NCI-H146 (cell line): ENCODE measurements around the gene RIN3.

Experiments used
- DNase-seq: peaks from one replicate; lab custom pipeline; 2025; lab: John Stamatoyannopoulos, UW

Gene RIN3

DNA sequence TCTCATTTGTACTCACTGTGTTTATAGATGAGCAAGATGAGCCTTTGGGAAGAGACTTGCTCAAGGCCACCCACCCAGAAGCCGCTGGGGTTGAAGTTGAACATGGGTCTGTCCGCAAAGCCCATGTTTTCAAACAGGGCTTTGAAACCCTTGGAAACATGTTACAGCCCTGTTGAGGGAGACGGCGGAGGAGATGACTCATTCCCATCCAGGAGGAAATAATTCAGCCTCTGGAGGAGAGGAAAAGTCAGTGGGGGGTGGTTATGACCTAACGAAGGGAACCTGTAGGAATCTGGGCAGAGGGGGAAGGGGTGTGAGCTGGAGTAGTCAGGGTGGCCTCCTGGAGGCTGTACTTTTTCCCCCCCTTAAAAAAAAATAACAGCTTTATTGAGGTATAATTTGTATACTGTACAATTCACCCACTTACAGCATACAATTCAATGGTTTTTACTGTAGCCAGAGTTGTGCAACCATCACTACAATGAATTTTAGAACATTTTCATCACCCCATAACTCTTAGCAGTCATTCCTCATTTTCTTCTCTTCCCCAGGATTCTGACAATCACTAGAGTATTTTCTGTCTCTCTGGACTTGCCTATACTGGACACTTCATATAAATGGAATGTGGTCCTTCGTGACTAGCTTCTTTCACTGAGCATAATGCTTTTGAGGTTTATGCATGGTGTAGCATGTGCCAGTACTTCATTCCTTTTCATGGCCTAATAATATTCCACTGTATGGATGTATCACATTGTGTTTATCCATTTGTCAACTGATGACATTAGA lies 1.9 kb upstream of the RIN3 start:
- no peak for DNase-seq

DNA sequence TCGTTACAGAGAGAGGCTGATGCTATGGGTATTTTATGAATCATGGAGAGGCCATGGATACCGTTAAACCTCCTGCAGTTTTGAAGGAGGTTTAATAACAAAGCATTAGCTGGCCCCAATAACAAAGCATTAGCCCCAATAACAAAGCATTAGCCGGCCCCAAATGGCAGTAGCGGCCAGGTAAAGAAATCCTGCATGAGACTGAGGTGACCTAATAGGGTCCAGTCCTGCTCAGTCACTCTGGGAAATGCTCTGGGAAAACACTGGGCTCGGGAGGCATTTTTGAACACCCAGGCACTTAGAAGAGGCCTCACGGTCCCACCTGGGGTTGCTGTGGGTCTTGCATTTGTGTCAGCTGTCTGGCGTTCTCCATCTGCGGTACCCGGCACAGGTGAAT lies 776 bp upstream of the RIN3 start:
- no peak for DNase-seq

GRCh38 chr14:92513966-92514843 lies 624 bp downstream of the RIN3 start:
- DNase-seq = no peak

GRCh38 chr14:92514844-92515514 lies 1.4 kb downstream of the RIN3 start:
- no peak for DNase-seq

DNA sequence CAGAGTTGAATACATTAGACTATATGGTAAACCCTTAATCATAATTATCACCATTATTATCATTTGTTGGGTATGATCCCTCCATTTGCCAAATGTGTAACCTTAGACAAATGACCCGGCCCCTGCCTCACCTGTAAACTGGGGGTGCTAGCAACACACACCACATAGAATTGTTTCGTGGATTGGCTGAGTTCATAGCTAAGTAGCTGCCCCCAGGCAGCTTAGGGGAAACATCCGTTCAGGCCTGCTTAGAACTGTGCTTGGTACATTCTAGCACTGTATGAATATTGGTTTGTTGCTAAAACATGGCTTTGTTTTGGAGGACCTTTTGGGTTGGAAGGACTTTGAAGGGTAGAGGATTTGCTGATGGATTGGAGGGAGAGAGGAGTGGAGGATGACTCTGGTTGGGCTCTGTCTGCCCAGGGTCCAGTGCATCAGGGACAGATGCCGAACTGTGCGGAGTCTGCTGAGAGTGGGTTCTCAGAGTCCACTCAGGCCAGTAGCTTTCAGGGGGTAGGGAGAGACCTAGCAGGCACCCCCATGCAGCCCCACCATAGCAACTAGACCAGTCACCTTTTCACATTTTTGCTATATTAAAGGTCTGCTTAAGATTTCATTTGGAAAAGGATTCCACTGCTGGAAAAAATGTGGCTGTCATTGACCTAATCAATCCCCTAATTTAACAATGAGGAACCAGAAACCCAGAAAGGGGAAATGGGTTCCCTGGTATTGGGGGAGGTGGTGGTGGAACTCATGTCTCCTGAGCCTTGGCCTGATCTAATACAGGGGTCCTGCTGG lies 2.2 kb downstream of the RIN3 start:
- no peak for DNase-seq

DNA sequence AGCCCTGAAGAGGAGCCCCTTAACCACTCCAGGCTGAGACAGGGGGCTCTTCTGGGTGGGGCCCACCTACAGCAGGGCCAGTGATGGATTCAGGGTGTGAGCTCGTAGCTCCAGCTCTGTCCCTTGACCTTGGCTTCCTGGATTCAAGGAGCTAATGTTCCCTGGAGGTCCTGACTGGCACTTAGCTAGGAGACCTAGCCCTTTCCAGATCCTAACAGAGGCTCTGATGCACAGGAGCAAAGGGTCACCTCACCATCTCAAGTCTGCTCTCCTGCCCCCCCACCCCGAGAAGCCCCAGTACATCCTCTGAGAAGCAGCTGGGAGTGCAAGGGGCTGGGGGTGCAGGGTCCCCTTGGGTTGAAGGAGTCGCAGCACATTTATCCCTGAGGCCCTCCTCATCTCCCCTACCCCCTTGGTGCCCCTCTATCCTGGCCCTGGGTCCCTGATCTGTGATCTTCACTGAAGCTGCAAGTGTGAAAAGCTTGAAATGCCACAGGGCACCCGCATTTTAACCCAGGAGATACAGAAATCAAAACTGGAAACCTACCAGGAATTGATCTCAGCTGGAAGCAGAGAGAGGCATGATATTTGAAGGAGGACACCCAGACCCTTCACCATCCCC lies 2.9 kb downstream of the RIN3 start:
- no peak for DNase-seq

DNA sequence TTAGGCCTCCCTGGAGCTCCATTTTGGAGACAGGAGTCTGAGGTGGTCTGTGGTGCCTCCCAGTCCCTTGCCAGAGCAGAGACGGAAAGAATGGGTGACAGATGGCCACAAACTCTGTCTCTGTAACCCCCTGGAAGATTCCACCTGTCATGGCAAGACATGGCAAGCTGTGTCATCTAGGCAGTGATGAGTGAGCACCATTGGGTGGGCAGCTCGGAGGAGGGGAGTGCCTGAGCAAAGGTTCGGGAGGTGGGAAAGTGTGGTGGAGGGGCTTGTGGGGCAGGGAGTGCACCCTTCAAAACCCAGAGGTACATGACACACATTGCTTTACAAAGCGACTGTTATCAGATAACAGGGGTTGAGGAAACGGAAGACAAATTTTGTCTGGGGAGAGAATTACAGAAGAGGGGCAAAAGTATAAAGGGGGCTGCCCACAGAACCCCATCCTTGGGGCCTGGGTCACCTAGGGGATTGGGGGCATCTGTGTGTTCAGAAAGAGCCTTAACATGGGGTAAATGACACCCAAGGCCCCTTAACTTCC lies 3.5 kb downstream of the RIN3 start:
- no peak for DNase-seq

DNA sequence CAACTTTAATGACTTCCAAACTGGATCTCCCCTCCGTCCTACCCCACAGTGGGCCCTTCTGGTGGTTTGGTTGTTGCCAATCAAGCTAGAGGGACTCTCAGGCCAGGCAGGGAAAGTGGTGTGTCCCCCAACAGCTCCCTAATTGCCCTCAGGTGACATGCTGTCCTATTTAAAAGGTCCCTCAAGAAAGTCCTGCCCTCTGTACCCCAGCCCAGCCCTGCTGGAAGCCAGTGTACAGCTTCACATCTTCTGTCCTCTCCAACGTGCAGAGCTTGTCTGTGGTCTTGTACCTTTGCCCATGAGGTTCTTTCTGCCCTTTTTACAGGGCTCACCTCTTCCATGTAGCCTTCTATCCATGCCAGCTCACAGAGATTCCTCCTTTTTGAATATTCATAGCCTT lies 4.2 kb downstream of the RIN3 start:
- DNase-seq = no peak

GRCh38 chr14:92519246-92520101 lies 5.9 kb downstream of the RIN3 start:
- no peak for DNase-seq

- no peak for DNase-seq
Observed at GRCh38 chr14:92520102-92521057, 6.8 kb downstream of the RIN3 start.

- DNase-seq = no peak
Observed at GRCh38 chr14:92521058-92521415, 7.5 kb downstream of the RIN3 start.

DNA sequence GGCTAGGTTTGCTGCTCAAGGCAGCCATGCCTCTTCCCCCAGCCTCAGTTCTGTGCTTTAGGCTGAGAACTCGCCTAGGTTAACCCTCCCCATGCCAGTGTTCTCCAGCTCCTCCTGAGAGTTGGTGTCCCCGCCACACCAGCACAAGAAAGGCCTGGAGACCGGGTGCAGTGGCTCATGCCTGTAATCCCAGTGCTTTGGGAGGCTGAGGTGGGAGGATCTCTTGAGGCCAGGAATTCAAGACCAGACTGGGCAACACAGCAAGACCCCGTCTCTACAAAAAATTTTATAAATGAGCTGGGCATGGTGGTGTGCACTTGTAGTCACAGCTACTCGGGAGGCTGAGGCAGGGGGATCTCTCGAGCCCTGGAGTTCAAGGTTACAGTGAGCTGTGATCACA lies 10.2 kb downstream of the RIN3 start:
- no peak for DNase-seq

DNA sequence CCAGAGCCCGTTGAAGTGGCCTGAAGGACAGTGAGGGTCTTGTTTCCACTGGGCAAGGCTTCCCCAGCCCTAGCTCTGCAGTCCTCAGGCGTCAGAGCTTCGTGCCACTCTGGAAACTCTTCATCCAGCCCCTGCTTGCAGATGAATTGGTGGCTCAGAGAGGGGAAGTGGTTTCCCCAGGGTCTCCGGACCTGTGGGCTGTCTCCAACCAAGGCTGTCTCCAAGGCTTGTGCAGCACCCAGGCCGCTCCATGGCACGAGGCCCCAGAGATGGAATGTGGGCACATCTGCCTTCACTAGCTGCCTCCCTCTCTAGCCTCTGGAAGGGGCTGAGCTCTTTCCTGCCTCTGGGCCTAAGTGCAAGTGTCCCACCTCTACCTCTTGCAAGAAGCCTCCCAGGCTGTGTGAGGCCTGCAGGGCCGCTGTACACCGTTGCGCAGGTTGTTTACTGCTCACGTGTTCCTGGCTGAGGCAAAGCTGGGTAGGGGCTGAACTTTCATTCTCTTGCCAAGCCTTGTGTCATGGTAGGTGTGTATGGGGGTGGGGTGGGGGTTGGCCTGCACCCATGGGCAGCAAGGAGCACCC lies 11.1 kb downstream of the RIN3 start:
- no peak for DNase-seq

- DNase-seq = no peak
Observed at GRCh38 chr14:92525322-92526095, 11.9 kb downstream of the RIN3 start.

- DNase-seq = no peak
Observed at GRCh38 chr14:92527721-92528120, 14.1 kb downstream of the RIN3 start.

DNA sequence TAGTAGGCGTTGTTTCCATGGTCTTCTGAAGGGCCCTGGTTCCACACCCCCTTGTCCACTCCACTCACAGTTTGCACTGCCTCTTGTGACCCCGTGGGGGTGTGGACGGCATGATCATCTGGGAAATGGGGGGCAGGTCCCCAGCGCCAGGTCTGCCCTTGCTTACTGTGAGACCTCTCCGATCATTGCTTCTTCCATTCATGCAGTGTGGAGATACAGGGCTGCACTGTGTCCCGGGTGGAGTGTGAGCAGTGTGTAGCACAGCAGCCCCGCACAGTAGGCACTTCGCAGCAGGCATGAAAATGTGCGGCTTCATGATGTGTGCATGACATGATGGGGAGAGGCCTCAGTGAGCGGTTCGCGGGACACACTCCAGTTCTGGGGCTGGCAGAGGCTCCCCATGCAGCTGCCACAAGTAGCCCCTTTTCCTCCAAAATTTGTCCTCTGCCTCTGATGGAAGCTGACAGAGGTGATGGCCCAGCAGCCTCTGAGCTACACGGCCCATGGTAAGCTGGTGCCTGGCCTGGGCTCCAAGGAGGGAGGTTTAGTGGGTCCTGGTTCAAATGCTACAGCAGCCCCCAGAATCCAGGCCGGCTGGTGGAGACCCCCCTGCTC lies 15.0 kb downstream of the RIN3 start:
- DNase-seq = no peak

DNA sequence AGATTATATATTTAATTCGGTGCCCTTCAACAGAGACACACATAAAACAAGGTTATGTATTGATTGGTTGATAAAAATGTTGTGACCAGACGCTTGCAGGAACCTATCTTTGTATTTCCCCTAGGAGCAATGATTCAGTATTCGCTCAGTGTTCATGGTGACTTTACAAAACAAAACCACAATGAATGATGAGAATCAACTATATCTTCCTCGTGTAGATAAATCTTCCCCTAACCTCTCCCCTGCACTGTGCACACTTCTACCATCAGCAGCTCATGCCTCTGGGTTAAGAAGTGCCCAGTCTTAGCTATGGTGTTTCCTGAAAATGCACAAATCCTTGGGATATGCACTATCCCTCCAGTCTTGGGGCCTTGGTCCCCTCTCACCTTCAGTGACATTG lies 16.3 kb downstream of the RIN3 start:
- no peak for DNase-seq
